GM12872 (cell line): ENCODE results near the gene ZFPM1.

Experiments
- TF ChIP-seq, protein P1 (sequence below): IDR thresholded peaks from 3 replicates; pipeline ENCODE4 v1.5.1; 2011; ENCODE audit warnings: low read depth, mild to moderate bottlenecking, low read length, moderate library complexity; ENCODE audit not compliant: insufficient read depth

Gene ZFPM1

DNA sequence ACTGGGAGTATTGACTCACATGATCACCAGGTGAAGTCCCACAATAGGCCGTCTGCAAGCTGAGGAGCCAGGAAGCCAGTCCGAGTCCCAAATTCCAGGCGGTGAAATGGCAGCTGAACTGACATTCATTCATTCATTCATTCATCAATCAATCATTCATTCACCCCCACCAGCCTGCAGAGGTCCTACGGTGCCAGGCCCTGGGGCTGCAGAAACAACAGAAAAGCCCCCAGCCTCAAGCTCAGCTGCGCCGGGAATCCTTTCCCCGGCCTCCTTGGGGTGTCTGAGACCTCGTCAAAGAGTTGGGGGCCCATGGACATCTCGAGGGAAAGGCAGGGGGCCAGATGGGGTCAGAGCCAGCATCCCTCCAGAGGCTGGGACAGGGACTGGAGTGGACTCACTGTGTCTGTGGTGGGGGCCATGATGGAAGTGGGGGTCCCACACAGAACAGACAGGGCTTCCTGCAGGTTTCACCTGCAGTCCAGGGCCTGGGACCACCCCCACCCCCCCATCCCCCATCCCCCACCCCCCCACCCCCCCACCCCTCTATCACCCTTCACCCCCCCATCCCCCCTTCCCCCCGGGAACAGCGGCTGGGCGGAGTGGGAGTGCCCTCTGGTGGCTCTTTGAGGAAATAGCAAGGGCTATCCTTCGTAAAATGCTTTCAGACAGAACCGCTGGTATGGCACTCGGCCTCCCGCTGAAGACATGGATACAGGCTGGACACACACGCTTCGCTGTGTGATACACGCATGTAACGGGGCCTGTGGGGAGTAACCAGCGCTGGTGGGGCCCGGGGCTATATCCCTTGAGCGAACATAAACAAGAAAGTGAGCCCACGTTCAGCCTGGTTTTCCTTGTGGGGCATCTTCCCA lies 108.6 kb downstream of the ZFPM1 start:
- TF ChIP-seq, protein P1, sequence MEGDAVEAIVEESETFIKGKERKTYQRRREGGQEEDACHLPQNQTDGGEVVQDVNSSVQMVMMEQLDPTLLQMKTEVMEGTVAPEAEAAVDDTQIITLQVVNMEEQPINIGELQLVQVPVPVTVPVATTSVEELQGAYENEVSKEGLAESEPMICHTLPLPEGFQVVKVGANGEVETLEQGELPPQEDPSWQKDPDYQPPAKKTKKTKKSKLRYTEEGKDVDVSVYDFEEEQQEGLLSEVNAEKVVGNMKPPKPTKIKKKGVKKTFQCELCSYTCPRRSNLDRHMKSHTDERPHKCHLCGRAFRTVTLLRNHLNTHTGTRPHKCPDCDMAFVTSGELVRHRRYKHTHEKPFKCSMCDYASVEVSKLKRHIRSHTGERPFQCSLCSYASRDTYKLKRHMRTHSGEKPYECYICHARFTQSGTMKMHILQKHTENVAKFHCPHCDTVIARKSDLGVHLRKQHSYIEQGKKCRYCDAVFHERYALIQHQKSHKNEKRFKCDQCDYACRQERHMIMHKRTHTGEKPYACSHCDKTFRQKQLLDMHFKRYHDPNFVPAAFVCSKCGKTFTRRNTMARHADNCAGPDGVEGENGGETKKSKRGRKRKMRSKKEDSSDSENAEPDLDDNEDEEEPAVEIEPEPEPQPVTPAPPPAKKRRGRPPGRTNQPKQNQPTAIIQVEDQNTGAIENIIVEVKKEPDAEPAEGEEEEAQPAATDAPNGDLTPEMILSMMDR = peak; percentile 80

DNA sequence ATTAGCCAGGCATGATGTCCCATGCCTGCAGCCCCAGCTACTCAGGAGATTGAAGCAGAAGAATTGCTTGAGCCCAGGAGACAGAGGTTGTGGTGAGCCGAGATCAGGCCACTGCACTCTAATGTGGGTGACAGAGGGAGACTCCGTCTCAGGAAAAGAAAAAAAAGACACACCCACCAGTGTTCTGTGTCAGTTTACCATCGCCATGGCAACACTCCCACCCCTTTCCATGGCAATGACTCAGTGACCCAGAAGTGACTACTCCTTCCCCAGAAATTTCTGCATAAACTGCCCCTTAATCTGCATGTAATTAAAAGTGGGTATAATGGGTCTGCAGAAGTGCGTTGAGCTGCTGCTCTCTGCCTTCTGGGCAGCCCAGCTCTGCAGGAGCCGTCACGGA lies 113.1 kb downstream of the ZFPM1 start:
- TF ChIP-seq, protein P1 = no peak

DNA sequence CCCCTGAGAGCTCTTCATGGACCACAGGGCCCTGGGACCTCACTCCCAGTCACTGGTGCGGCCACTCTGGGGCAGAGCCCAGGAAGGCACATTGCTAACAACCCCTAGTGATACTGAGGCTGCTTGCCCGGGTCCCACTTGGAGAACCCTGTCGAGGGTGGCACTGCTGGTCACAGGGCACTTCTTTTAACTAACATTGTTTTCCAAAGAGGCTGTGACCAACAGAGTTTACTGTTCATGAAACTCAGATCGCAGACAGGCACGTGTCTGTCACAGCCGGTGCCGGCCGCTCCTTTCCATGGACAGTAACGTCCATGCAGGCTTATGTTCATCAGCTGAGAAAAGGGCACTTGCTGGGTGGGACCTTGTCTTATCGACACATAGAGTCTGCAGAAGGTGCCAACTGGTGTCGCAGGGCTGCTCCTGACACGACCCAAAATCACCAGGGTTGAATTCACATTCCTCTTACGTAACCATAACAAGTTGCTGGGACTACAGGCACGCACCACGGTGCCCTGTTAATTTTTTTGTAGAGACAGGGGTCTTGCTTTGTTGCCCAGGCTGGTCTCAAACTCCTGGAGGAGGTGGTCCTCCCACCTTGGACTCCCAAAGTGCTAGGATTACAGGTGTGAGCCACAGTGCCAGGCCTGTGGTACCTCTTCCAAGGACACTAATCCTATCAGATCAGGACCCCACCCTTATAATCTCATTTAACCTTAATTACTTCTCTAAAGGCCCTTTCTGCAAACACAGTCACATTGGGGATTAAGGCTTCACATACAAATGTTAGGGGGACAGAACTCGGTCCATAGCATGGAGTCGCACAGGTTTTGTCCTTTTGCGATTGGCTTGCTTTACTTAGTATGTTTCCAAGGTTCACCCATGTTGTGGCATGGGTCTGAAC lies 115.9 kb downstream of the ZFPM1 start:
- TF ChIP-seq, protein P1 = no peak

DNA sequence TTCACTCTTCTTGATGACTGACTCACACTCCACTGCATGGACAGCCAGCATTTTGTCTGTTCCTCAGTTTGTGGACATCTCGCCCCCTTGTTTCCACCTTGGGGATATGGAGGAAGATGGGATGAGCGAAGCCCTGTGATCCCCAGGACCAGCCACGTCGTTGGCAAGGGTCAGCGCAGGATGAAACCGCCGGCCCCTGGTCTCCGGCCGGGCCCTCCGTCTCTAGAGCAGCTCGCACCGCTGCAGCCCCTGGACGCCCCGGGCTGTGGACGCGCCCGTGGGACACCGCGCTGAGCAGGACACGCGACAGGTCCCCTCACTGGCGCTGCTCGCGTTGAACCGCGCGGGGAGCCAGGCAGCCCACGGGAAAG lies 116.5 kb downstream of the ZFPM1 start:
- TF ChIP-seq, protein P1 = no peak

DNA sequence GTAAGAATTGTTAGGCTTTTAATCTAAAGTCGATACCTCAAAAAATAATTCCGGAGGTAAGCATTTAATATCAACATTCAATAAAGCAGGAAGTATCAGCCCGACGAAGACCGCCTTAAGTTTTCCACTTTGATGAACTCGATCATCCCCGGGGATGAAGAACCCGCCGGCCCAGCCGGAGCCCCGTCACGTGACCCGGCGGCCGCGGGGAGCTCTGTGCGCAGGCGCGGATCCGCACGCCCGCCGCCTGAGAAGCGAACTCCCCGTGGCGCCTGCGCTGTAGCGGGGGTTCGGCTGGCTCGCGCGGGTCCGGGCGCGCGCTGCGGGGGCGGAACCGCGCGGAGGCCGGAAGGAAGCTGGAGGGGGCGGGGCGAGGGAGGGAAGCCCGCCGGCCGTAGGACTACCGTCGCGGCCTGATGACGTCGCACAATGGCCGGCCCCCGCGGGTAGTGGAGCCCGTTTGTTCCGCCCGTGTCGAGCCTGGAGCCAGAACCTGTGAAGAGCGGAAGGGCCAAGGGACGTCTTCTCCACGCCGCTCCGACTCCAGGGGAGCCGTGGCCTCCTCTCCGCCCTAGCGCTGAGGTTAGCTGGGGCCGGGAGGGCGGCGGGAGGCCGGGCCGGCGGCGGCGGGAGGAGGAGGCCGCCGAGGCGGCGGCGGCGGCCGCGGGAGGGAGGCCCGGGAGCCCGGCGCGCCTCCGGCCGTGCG lies 117.1 kb downstream of the ZFPM1 start, which contains the start of gene ZC3H18:
Gene ZC3H18 (plus strand): TSS at position 419 of the 706 bp plus-strand sequence. CDS start 6,721 bp downstream, outside the sequence.
- TF ChIP-seq, protein P1 = no peak

DNA sequence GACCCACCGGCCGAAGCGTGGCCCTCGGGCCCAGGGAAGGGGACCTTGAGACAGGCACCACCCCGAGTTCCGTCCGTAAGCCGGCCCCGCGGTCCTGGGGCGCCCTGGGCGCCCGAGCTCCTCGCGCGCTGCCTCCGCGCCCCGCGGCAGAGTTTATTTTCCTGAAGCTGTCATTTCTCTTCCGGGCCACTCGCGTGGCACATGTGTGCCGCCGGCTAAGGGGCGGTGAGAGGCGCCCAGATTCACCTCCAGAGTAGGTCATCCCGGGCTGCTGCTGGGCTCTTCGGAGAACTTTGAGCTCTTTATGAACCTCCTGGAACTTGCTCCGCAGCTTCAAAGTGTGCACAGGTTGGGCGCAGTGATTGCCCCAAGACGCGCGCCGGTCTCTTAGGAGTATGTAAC lies 117.6 kb downstream of the ZFPM1 start:
- TF ChIP-seq, protein P1 = no peak
